ENCODE results near the gene RABL6.

Gene RABL6

GRCh38 chr9:136844761-136845464 is 37.2 kb downstream of the RABL6 start:
- H3K4me3 ChIP-seq (ENCODE audit: low read length), result no peak overlapping the region
- no peak for TF ChIP-seq CTCF (conservative IDR thresholded peaks at IDR 0.05; ENCODE audit: low read length)
- DNase-seq (ENCODE audit: low read depth), result no peak

- no peak for DNase-seq (ENCODE audit: low read depth)
- no peak for TF ChIP-seq CTCF (conservative IDR thresholded peaks at IDR 0.05; ENCODE audit: low read length)
- no peak overlapping the region for H3K4me3 ChIP-seq (ENCODE audit: low read length)
Observed at GRCh38 chr9:136845465-136846260, 37.9 kb downstream of the RABL6 start.

- DNase-seq (ENCODE audit: low read depth), result no peak
- TF ChIP-seq CTCF (conservative IDR thresholded peaks at IDR 0.05; ENCODE audit: low read length), result no peak
- no peak overlapping the region; the same call in 1 of the 2 replicates for H3K4me3 ChIP-seq (ENCODE audit: low read length)
Observed at GRCh38 chr9:136846376-136847087, 38.8 kb downstream of the RABL6 start.

- DNase-seq (ENCODE audit: low read depth), result peak; percentile 70
- peak overlapping the region; percentile 99 for H3K4me3 ChIP-seq (ENCODE audit: low read length)
- no peak for TF ChIP-seq CTCF (conservative IDR thresholded peaks at IDR 0.05; ENCODE audit: low read length)
Observed at GRCh38 chr9:136847088-136847825, 39.5 kb downstream of the RABL6 start.

- DNase-seq (ENCODE audit: low read depth), result peak; percentile 85
- peak overlapping the region; percentile 99 for H3K4me3 ChIP-seq (ENCODE audit: low read length)
- no peak for TF ChIP-seq CTCF (conservative IDR thresholded peaks at IDR 0.05; ENCODE audit: low read length)
Observed at GRCh38 chr9:136847826-136848392, 40.2 kb downstream of the RABL6 start.

GRCh38 chr9:136848393-136849037 is 40.8 kb downstream of the RABL6 start:
- no peak for DNase-seq (ENCODE audit: low read depth)
- no peak for TF ChIP-seq CTCF (conservative IDR thresholded peaks at IDR 0.05; ENCODE audit: low read length)
- H3K4me3 ChIP-seq (ENCODE audit: low read length), result peak overlapping the region; percentile 99

Measured in AG10803 (cell line).